HEK293 (cell line): ENCODE data around the gene ATP8A2.

Experiments
- CTCF ChIA-PET: fragments of 350-600 bp; formaldehyde crosslinking; extraction: SDS; loops from one replicate; lab custom pipeline; 2021; ENCODE audit warnings: antibody characterized with exemption; lab: Yijun Ruan, JAX
- POLR2A ChIA-PET: fragments of 300-600 bp; formaldehyde crosslinking; extraction: SDS; loops from one replicate; lab custom pipeline; 2020; ENCODE audit warnings: antibody characterized with exemption, inconsistent platforms; lab: Yijun Ruan, JAX
- H3K27ac ChIP-seq: fragments of 200-500 bp; sonication (Bioruptor generic); 2 replicates; pipeline ENCODE4 v1.5.1; 2014; ENCODE audit warnings: low read depth, low read length, control low read depth, inconsistent platforms; ENCODE audit errors: extremely low read depth
- H3K36me3 ChIP-seq, 2 experiments: fragments of 200-500 bp in 1 of 2; sonication (Bioruptor generic) in 1 of 2; 1 replicate in 1 of 2; 2 replicates in 1 of 2; pipeline ENCODE4 v1.5.1; 2014 to 2017; ENCODE audit warnings: inconsistent platforms in 2 of 2, low read length in 2 of 2; ENCODE audit not compliant: control insufficient read depth in 2 of 2, insufficient read depth in 1 of 2
- H3K4me1 ChIP-seq: fragments of 200-500 bp; sonication (Bioruptor generic); 2 replicates; pipeline ENCODE4 v1.5.1; 2014; ENCODE audit warnings: mild to moderate bottlenecking, low read length, inconsistent platforms; ENCODE audit not compliant: control insufficient read depth, insufficient read depth
- H3K4me3 ChIP-seq: 2 replicates; pipeline ENCODE4 v1.5.1; 2011; ENCODE audit warnings: low read depth, mild to moderate bottlenecking, control low read depth, low read length, moderate library complexity
- H3K9me3 ChIP-seq: fragments of 200-500 bp; sonication (Bioruptor generic); 2 replicates; pipeline ENCODE4 v1.5.1; 2014; ENCODE audit warnings: low read depth, low read length, inconsistent platforms; ENCODE audit not compliant: control insufficient read depth, insufficient read depth
- HOXD13 ChIP-seq: sonication (generic); formaldehyde crosslinking; IDR thresholded peaks from 2 replicates; pipeline ENCODE4 v1.8.0; 2022; ENCODE audit warnings: missing genetic modification reagents, borderline replicate concordance
- KLF9 ChIP-seq: fragments of 450-650 bp; formaldehyde crosslinking; IDR thresholded peaks from 2 replicates; pipeline ENCODE4 v1.5.1; 2016; ENCODE audit warnings: missing biosample characterization, missing genetic modification characterization, low read depth
- OVOL3 ChIP-seq: fragments of 450-650 bp; formaldehyde crosslinking; IDR thresholded peaks from 2 replicates; pipeline ENCODE4 v1.5.1; 2016; ENCODE audit warnings: missing biosample characterization, missing genetic modification characterization
- ZBTB21 ChIP-seq: fragments of 450-650 bp; formaldehyde crosslinking; IDR thresholded peaks from 2 replicates; pipeline ENCODE4 v1.5.1; 2017; ENCODE audit warnings: missing biosample characterization, missing genetic modification characterization
- ZNF10 ChIP-seq: fragments of 450-650 bp; formaldehyde crosslinking; IDR thresholded peaks from 2 replicates; pipeline ENCODE4 v1.5.1; 2017; ENCODE audit warnings: missing biosample characterization, missing genetic modification characterization
- ZNF132 ChIP-seq: fragments of 450-650 bp; formaldehyde crosslinking; IDR thresholded peaks from 2 replicates; pipeline ENCODE4 v1.5.1; 2017; ENCODE audit warnings: missing biosample characterization, missing genetic modification characterization, borderline replicate concordance
- ZNF292 ChIP-seq: fragments of 450-650 bp; formaldehyde crosslinking; IDR thresholded peaks from 2 replicates; pipeline ENCODE4 v1.5.1; 2016; ENCODE audit warnings: low read depth, missing biosample characterization, missing genetic modification characterization, borderline replicate concordance
- ZNF324 ChIP-seq: fragments of 450-650 bp; formaldehyde crosslinking; IDR thresholded peaks from 2 replicates; pipeline ENCODE4 v1.5.1; 2016; ENCODE audit warnings: missing biosample characterization, missing genetic modification characterization
- ZNF48 ChIP-seq: fragments of 450-650 bp; formaldehyde crosslinking; IDR thresholded peaks from 2 replicates; pipeline ENCODE4 v1.5.1; 2016; ENCODE audit warnings: missing biosample characterization, missing genetic modification characterization
- ZNF544 ChIP-seq: fragments of 450-650 bp; formaldehyde crosslinking; IDR thresholded peaks from 2 replicates; pipeline ENCODE4 v1.5.0; 2017; ENCODE audit warnings: missing biosample characterization, missing genetic modification characterization
- ZNF596 ChIP-seq: fragments of 450-650 bp; IDR thresholded peaks from 2 replicates; pipeline ENCODE4 v1.5.0; 2018; ENCODE audit warnings: missing biosample characterization, mild to moderate bottlenecking, missing genetic modification characterization, moderate library complexity
- ZNF629 ChIP-seq: fragments of 450-650 bp; formaldehyde crosslinking; IDR thresholded peaks from 2 replicates; pipeline ENCODE4 v1.5.1; 2017; ENCODE audit warnings: missing biosample characterization, missing genetic modification characterization
- ZNF670 ChIP-seq: fragments of 450-650 bp; formaldehyde crosslinking; IDR thresholded peaks from 2 replicates; pipeline ENCODE4 v1.5.1; 2016; ENCODE audit warnings: missing biosample characterization, missing genetic modification characterization, low read depth
- ZNF707 ChIP-seq: fragments of 450-650 bp; formaldehyde crosslinking; IDR thresholded peaks from 2 replicates; pipeline ENCODE4 v1.5.1; 2016; ENCODE audit warnings: missing biosample characterization, missing genetic modification characterization
- ZSCAN23 ChIP-seq: fragments of 450-650 bp; formaldehyde crosslinking; IDR thresholded peaks from 2 replicates; pipeline ENCODE4 v1.5.1; 2016; ENCODE audit warnings: missing biosample characterization, missing genetic modification characterization
- ZXDB ChIP-seq: fragments of 450-650 bp; formaldehyde crosslinking; IDR thresholded peaks from 2 replicates; pipeline ENCODE4 v1.5.1; 2016; ENCODE audit warnings: missing biosample characterization, missing genetic modification characterization
- TF ChIP-seq, protein P1 (sequence below): fragments of 450-650 bp; formaldehyde crosslinking; IDR thresholded peaks from 2 replicates; pipeline ENCODE4 v1.5.1; 2016; ENCODE audit warnings: missing biosample characterization, missing genetic modification characterization
- TF ChIP-seq, protein P2 (sequence below): fragments of 450-650 bp; formaldehyde crosslinking; conservative IDR thresholded peaks from 2 replicates; pipeline ENCODE4 v1.5.1; 2016; ENCODE audit warnings: low read depth, missing biosample characterization, missing genetic modification characterization
- TF ChIP-seq, protein P3 (sequence below): fragments of 450-650 bp; formaldehyde crosslinking; conservative IDR thresholded peaks from 2 replicates; pipeline ENCODE4 v1.5.1; 2016; ENCODE audit warnings: low read depth, missing biosample characterization, missing genetic modification characterization
- TF ChIP-seq, protein P4 (sequence below): fragments of 450-650 bp; formaldehyde crosslinking; IDR thresholded peaks from 2 replicates; pipeline ENCODE4 v1.5.1; 2016; ENCODE audit warnings: missing biosample characterization, missing genetic modification characterization

Gene ATP8A2

DNA sequence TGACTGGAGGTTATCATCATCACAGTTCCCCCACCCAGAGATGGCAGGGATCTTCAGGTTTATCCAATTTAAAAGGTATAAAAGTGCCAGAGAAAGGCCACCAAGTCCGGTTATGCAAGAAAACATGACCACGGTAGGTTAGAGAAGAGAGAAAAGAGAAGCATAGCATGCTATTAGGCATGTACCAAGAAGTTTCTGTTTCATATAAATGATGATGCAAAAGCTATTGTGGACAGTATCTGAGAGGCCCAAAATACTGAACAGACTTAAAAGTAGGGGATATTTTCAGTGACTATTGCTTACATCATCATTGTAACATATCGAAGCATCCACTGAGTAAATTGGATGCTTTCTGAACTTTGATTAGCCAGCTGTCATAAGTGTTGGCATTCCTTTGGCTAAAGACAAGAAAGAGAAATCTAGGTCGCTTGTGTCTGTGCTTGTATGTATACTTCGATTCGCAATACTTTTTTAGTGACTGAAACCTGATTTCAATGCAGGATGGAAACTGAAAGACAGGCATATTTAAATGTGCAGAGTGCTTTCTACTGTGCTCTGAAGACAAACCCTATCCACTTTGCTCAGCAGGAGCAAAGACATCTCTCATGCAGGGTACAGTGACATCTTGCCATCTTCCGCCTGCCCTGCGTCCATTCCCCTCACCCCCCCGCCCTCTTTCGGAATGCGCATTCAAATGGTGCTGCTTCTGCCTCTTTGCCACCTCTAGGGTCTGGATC lies 499.8 kb downstream of the ATP8A2 start:
- H3K4me1 ChIP-seq, result no peaks in the 10 kb centered on the region
- TF ChIP-seq, protein P1, sequence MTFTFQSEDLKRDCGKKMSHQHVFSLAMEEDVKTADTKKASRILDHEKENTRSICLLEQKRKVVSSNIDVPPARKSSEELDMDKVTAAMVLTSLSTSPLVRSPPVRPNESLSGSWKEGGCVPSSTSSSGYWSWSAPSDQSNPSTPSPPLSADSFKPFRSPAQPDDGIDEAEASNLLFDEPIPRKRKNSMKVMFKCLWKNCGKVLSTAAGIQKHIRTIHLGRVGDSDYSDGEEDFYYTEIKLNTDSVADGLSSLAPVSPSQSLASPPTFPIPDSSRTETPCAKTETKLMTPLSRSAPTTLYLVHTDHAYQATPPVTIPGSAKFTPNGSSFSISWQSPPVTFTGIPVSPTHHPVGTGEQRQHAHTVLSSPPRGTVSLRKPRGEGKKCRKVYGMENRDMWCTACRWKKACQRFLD (tag by site-specific recombination), result no peak
- TF ChIP-seq ZNF10 (no peak), ZSCAN23 (tag by site-specific recombination) (no peak), ZBTB21 (no peak), ZNF629 (tag by site-specific recombination) (no peak), ZNF596 (tag by site-specific recombination) (no peak), ZNF48 (no peak), KLF9 (tag by site-specific recombination) (no peak), OVOL3 (tag by site-specific recombination) (no peak), HOXD13 (CRISPR knock-in tag) (no peak), ZXDB (tag by site-specific recombination) (no peak), ZNF707 (tag by site-specific recombination) (no peak), ZNF292 (tag by site-specific recombination) (no peak), ZNF670 (no peak), ZNF544 (tag by site-specific recombination) (no peak), ZNF324 (no peak), ZNF132 (tag by site-specific recombination) (no peak)
- TF ChIP-seq, protein P2, sequence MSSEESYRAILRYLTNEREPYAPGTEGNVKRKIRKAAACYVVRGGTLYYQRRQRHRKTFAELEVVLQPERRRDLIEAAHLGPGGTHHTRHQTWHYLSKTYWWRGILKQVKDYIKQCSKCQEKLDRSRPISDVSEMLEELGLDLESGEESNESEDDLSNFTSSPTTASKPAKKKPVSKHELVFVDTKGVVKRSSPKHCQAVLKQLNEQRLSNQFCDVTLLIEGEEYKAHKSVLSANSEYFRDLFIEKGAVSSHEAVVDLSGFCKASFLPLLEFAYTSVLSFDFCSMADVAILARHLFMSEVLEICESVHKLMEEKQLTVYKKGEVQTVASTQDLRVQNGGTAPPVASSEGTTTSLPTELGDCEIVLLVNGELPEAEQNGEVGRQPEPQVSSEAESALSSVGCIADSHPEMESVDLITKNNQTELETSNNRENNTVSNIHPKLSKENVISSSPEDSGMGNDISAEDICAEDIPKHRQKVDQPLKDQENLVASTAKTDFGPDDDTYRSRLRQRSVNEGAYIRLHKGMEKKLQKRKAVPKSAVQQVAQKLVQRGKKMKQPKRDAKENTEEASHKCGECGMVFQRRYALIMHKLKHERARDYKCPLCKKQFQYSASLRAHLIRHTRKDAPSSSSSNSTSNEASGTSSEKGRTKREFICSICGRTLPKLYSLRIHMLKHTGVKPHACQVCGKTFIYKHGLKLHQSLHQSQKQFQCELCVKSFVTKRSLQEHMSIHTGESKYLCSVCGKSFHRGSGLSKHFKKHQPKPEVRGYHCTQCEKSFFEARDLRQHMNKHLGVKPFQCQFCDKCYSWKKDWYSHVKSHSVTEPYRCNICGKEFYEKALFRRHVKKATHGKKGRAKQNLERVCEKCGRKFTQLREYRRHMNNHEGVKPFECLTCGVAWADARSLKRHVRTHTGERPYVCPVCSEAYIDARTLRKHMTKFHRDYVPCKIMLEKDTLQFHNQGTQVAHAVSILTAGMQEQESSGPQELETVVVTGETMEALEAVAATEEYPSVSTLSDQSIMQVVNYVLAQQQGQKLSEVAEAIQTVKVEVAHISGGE (tag by site-specific recombination), result no peak
- TF ChIP-seq, protein P3, sequence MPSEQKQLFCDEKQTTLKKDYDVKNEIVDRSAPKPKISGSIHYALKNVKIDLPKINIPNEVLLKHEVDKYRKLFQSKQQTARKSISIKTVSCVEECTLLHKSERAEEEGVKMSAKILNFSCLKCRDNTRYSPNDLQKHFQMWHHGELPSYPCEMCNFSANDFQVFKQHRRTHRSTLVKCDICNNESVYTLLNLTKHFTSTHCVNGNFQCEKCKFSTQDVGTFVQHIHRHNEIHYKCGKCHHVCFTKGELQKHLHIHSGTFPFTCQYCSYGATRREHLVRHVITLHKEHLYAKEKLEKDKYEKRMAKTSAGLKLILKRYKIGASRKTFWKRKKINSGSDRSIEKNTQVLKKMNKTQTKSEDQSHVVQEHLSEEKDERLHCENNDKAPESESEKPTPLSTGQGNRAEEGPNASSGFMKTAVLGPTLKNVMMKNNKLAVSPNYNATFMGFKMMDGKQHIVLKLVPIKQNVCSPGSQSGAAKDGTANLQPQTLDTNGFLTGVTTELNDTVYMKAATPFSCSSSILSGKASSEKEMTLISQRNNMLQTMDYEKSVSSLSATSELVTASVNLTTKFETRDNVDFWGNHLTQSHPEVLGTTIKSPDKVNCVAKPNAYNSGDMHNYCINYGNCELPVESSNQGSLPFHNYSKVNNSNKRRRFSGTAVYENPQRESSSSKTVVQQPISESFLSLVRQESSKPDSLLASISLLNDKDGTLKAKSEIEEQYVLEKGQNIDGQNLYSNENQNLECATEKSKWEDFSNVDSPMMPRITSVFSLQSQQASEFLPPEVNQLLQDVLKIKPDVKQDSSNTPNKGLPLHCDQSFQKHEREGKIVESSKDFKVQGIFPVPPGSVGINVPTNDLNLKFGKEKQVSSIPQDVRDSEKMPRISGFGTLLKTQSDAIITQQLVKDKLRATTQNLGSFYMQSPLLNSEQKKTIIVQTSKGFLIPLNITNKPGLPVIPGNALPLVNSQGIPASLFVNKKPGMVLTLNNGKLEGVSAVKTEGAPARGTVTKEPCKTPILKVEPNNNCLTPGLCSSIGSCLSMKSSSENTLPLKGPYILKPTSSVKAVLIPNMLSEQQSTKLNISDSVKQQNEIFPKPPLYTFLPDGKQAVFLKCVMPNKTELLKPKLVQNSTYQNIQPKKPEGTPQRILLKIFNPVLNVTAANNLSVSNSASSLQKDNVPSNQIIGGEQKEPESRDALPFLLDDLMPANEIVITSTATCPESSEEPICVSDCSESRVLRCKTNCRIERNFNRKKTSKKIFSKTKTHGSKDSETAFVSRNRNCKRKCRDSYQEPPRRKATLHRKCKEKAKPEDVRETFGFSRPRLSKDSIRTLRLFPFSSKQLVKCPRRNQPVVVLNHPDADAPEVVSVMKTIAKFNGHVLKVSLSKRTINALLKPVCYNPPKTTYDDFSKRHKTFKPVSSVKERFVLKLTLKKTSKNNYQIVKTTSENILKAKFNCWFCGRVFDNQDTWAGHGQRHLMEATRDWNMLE (tag by site-specific recombination), result no peak
- TF ChIP-seq, protein P4, sequence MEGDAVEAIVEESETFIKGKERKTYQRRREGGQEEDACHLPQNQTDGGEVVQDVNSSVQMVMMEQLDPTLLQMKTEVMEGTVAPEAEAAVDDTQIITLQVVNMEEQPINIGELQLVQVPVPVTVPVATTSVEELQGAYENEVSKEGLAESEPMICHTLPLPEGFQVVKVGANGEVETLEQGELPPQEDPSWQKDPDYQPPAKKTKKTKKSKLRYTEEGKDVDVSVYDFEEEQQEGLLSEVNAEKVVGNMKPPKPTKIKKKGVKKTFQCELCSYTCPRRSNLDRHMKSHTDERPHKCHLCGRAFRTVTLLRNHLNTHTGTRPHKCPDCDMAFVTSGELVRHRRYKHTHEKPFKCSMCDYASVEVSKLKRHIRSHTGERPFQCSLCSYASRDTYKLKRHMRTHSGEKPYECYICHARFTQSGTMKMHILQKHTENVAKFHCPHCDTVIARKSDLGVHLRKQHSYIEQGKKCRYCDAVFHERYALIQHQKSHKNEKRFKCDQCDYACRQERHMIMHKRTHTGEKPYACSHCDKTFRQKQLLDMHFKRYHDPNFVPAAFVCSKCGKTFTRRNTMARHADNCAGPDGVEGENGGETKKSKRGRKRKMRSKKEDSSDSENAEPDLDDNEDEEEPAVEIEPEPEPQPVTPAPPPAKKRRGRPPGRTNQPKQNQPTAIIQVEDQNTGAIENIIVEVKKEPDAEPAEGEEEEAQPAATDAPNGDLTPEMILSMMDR, result no peak
- TF ChIP-seq, all 188 proteins: peak for 0
- CTCF ChIA-PET, result no interaction called here
- no peak overlapping the region for H3K4me3 ChIP-seq
- H3K27ac ChIP-seq, result no peak overlapping the region
- no peaks in the 10 kb centered on the region for H3K9me3 ChIP-seq
- POLR2A ChIA-PET, result no interaction called here
- H3K36me3 ChIP-seq, result no peaks in the 10 kb centered on the region
